GM12874 (cell line): ENCODE data around the gene IRX5.

Experiments used
- TF ChIP-seq, protein P1 (sequence below): IDR thresholded peaks from 2 replicates; pipeline ENCODE4 v1.5.1; 2011; ENCODE audit warnings: low read depth, mild to moderate bottlenecking, control low read depth, low read length, moderate library complexity; ENCODE audit not compliant: insufficient read depth

IRX5 gene

DNA sequence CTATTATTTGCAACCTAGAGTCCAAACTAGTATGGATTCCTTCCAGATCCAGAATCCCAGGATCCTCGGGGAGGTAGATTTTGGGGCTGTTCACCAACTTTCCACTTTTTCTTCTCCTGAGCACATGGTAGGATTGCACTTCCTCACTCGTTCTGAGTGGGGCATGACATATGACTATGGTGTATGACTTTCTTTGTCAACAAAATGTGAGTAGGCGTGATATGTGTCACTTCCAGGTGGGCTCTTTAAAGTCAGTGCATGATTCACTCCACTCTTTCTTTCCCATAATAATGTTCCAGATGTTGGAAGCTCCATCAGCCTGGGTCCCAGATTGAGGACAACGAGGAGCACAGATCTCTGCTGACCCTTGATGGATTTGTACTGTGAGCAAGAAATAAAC is 21.5 kb downstream of the IRX5 start:
- TF ChIP-seq, protein P1, sequence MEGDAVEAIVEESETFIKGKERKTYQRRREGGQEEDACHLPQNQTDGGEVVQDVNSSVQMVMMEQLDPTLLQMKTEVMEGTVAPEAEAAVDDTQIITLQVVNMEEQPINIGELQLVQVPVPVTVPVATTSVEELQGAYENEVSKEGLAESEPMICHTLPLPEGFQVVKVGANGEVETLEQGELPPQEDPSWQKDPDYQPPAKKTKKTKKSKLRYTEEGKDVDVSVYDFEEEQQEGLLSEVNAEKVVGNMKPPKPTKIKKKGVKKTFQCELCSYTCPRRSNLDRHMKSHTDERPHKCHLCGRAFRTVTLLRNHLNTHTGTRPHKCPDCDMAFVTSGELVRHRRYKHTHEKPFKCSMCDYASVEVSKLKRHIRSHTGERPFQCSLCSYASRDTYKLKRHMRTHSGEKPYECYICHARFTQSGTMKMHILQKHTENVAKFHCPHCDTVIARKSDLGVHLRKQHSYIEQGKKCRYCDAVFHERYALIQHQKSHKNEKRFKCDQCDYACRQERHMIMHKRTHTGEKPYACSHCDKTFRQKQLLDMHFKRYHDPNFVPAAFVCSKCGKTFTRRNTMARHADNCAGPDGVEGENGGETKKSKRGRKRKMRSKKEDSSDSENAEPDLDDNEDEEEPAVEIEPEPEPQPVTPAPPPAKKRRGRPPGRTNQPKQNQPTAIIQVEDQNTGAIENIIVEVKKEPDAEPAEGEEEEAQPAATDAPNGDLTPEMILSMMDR, result no peak

- TF ChIP-seq, protein P1, result no peak
Observed at GRCh38 chr16:54953461-54953860, 22.8 kb downstream of the IRX5 start.

DNA sequence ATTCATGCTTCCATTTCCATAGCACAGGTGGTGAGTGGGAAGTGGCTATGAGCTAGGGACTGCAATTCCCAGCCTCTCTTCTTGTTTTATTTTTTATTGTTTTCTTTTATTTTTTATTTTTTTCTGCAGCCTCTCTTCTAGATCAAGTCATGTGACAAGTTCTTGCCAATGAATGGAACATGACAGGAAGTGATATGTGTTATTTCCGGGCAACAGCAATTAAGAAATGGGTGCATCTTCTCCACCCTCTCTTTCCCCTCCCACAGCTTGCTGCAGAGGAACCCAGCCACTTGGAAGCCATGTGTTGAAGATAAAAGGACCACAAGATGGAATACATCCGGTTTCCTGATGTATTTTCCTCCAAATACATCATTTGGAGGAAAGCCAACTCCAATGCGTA is 23.6 kb downstream of the IRX5 start:
- TF ChIP-seq, protein P1, result no peak

GRCh38 chr16:54955757-54956156 is 25.1 kb downstream of the IRX5 start:
- TF ChIP-seq, protein P1, result no peak

- TF ChIP-seq, protein P1, result peak; percentile 60
Observed at GRCh38 chr16:54957403-54958166, 26.9 kb downstream of the IRX5 start.

DNA sequence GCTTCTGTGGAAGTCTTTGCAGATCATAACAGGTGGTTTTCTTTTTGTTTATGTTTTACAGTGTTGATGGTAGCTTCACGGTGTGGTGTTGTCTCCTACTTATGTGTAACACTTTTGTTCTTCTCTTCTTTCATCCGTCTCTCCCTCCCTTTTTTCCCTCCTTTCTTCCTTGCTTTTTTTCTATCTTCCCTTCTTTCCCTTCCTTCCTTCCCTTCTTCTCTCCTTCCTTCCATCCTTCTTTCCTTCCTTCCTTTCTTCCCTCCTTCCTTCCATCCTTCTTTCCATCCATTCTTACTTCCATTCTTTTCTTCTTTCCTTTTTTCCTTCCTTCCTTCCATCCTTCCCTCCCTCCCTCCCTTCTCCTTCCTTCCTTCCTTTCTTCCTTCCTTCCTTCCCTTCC is 31.4 kb downstream of the IRX5 start:
- TF ChIP-seq, protein P1, result no peak

- TF ChIP-seq, protein P1, result no peak
Observed at GRCh38 chr16:54964239-54964638, 33.6 kb downstream of the IRX5 start.
